Amygdala (tissue), 56 donors: ENCODE results near the gene PPM1L.
A peak's percentile ranks its signal among the peaks of the same experiment; 100 is the strongest.
"Not testable (repeated sequence)": the region's sequence is repeated elsewhere in the genome, so short reads cannot be mapped to it uniquely, and the experiment has no call there.

Source experiments
- DNase-seq, 56 donors: peaks; one replicate each; lab custom pipeline; 2025; lab: John Stamatoyannopoulos, UW

PPM1L gene

DNA sequence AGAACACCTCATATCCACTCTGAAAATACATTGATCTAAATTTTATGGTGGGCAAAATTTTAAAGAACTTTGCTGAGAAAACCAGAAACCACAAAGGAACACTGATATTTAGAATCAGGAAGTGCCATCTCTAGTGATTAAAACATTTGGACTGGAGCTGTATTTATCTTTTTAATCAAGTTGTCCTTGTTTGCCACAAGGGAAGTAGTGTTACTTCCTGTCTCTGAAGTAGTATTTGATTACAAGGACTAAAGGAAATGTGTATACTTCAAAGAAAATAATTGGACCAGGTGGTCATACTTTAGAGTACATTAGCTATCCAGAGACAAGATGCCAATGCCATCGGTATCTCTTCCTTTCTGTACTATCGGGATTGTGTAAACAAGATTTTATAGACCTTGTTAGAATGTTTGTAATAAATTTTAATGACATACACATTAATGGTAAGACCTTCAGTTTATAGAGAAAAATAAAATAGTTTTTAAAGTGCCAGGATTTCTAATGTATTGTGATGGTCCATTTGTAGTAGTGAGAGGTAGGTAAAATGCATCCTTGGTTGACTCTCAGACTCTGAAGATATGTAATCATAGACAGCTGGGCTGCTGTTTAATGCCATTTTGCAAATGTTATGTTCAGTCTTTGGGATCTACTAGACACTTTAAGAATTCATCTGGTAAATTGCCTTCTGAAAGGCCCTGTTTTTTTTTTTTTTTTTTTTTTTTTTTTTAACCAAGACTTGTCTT, 217.2 kb downstream of the PPM1L start:
- DNase-seq, result no peak

DNA sequence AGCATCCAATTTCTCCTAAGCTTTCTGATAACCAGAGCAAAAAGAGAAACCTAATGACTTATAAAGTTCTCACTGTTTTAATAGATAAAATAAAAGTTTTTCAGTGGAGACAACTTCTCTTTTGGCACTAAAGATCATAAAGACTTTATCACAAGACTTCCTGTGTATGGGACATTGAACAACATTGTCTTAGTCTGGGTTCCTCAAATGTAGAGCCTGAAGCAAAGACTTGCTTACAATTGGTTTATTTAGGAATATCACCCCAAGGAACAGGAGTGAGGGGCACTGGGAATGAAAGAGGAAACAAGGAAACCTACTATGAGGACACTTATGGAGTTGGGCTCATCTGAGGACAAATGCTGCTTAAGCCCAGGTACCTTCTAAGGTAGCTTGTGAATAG, 221.7 kb downstream of the PPM1L start:
- no peak for DNase-seq

DNA sequence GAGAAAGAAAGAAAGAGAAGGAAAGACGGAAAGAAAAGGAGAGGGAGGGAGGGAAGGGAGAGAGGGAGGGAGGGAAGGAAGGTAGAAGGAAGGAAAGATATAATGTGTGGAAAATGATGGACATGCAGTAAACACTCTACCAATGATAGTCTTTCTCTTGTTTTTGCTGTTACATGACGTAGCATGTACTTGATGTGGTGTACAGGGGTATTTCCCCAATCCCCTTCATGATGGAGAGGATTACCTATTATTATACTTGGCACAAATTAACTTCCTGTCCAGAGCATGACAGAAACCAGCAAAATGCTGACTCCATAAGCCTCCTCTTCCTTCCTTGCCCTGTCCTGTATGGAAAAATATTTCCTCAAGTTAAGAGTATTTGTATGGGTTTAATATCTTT, 224.7 kb downstream of the PPM1L start:
- no peak for DNase-seq

DNA sequence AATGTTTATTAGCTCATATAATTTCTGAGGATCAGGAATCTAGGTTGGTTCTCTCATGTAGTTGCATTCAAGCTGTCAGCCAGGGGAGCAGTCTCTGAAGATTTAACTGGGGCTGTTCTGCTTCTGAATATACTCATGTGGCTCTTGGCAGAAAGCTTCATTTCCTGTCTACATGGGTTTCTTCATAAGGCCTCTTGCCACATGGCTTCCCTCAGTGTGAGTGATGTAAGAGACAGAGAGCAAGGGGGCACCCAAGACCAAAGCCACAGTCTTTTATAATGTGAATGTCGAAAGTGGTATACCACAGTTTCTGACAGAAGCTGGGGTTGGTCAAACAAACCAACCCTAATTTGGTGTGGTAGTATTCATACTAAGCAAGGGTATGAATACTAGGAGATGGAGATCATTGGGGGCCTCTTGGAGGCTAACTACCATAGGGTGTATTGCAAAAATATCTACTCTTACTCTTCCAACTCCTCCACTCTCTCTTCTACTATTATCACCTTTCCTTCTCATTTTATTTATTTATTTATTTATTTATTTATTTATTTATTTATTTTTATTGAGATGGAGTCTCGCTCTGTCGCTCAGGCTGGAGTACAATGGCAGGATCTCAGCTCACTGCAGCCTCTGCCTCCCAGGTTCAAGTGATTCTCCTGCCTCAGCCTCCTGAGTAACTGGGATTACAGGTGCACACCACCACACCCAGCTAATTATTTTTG, 225.3 kb downstream of the PPM1L start:
- peak in 5 of 56 donors; percentile 2 to 58 (median 3) for DNase-seq

DNA sequence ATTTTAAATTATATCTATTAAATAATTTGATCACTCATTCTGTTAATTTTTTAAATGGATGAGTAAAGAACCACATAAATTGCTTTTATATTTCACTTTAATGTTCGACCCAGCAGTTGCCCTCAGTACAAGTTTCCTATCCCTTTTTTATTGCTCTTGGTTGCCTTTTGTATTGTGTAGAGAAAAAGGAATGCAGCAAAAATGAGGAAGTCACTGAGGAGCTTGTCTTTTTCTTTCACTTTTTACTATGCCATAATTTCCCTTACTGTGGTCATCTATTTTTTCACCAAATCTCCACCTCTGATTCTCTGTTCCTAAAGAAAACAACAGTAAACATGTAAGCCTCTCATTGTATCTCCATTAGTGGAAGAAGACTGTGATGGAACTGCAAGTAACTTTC, 226.5 kb downstream of the PPM1L start:
- DNase-seq, result no peak

DNA sequence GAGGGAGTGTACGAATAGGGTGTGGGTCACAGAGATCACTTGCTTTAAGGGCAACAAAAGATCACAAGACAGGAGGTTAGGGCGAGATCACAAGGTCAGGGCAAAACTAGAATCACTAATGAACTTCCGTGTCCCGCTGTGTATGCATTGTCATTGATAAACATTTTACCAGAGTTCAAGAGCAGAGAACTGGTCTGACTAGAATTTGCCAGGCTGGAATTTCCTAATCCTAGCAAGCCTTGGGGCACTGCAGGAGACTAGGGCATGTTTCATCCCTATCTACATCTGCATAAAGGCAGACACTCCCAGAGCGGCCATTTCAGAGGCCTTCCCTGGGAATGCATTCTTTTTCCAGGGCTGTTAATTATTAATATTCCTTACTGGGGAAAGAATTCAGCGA, 227.9 kb downstream of the PPM1L start:
- DNase-seq, result not testable (repeated sequence)

DNA sequence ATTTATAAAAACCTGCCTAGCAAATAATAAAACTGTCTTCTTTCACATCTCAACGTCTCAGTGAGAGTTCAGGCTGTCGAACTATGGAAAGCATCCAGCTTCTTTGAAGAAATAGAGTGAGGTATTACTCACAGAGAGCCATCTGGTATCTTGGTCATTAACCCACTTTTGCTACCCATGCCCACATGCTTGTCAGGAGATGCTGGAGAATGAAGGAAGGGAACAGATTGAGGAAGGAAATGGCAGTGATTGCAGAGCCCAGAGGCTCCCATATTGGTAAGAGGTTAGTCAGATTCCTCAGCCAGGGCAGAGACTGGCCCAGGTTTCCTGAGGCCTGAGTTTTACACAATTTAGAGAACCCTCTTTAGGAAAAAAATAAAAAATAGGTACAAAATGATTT, 230.0 kb downstream of the PPM1L start:
- peak in 10 of 56 donors; percentile 1 to 28 (median 6) for DNase-seq

DNA sequence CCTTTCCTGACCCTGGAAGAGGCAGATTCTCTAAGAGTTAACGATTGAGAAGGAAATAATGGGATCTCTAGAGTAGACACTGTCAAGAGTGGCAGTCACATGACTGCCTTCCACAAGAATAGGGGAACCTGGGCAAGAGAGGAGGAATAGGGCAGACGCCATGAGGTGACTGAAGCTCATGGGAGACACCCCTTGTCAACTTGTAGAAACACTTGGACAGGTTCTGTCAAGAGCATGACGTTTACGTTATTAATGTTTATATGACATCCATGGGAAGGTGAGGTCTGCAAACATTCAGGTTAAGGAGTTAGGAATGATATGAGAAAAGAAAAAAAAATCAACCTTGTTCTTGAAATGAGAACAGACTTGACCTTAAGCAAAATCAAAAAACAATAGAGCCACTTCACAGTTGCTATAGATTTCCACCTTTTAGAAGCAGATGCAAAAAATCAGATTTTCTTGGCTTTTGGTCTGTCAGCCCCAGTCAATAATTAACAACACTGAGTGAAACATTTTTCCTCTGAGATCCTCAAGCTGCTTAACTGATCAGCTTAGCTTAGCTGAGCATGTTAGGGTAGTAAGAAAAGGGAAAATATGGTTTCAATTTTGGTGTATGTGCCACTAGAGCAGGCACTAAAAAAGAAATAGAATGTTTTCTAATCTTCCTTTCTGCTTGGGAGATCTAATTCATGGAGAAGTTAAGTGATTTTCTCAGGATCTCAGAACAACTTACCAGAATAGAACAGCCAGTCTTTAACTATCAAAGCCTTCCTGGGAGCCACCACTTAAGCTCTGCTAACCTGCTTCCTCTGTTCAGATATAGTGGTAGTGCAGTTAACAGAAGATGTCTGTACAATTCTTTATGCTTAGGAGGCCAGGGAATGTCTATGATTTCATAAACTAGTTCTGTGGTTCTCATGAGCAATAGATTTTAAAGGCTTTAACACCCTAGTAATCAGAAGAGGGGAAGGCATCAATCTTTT, 232.2 kb downstream of the PPM1L start:
- DNase-seq, result no peak

DNA sequence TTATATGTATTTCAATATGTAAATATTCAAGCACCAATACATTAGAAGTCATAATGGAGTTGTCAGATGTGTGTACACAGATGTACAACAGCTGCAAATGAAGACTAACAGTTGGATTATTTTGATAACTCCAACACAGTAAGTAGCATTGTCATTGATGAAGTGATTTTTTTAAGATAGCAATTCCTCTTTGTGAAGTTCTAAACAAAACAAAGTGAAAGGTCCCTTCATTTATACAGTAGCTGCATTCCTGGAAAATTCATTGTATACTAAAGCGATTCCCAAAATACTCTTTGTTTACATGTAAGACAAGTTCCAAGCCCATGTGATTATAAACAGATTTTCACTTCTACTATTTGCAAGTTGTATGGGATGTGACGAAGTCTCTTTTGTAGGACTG, 234.4 kb downstream of the PPM1L start:
- DNase-seq, result no peak

DNA sequence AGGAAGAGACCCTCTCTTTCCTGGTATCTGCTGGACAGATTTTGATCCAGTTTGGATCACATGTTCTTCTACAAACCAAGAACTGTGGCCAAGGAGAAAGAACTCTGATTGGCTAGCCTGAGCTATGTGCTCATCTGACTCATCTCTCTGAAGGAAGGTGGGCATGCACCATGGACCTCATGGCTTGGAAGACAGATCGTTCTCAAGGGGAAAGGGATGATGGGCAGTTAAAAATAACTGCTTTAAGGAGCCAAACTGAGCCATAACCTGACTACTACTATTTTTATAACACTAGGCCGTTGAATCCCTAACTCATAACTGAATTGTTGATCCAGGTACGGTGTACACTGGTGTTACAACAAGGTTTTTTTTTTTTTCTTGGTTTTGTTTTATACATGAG, 236.7 kb downstream of the PPM1L start:
- no peak for DNase-seq

DNA sequence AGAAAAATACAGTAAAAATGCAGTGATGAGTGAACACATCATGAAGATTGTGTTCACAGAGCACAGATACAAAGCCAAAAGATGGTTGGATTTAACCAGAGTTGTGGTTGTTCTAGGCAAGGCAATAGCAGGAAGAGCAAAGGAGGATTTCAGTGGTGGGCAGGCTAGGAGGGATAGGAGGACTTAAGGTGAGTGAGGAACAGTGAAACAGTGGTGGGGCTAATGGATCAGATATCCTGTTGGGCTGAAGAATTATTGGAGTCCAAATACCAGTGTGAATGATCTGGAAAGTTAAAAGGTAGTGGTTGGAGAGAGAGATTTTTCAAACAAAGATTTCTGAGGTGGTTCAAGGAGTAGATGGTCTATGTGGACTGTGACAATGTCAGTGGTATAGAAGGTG, 240.8 kb downstream of the PPM1L start:
- DNase-seq, result no peak

DNA sequence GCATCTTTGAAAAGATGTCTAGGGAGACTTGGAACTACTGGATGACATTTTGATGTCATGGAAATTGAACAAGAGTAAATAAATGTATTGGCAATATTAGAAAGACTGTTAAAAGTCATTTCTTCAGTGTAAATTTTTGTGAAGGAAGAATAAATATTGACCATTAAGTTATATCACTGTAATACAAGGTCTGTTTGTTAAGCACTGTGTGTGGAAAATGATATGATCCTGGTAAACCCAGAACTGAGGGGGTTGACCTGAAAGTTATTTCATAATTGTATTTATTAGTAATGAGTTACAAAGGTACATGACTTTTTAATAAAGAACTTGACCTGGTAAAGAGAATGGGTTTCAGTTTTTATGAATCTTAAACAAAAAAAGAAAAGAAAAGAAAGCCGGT, 242.6 kb downstream of the PPM1L start:
- no peak for DNase-seq

DNA sequence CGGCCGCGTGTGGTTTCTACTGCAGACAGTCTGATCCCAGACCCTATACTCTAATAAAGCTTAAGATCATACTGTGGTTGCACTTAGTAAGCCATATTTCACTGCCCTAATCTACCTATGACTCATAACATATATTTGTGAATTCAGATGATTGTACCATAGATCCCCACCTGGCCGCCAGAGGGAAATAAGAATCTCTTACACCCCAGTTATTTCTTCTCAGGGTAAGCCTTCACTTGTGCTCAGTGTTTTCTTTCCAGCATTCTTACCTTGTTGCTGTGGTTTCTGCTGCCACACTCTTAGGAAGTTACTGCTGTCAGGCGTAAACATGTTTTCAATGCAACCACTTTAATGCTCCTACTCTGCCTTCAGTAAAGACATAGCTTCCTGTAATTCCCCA, 243.2 kb downstream of the PPM1L start:
- DNase-seq, result no peak

DNA sequence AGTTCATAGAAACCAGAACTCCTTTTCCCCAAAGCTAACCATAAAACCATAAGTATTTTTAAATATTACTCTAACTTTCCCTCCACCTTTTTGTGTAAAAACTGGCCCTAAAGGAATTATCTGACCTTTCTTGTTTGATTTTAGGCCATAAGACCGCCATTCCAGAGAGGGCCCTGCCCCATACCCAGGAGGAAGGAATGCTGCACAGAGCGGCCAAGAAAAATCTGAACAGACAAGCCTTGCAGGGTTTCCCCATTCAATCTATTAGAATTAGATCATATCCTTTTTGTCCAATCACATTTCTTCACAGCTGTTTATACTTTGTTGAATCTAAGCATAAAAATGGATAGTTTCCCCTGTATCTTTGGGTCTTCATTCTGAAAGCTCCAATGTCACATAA, 252.1 kb downstream of the PPM1L start:
- DNase-seq, result no peak

DNA sequence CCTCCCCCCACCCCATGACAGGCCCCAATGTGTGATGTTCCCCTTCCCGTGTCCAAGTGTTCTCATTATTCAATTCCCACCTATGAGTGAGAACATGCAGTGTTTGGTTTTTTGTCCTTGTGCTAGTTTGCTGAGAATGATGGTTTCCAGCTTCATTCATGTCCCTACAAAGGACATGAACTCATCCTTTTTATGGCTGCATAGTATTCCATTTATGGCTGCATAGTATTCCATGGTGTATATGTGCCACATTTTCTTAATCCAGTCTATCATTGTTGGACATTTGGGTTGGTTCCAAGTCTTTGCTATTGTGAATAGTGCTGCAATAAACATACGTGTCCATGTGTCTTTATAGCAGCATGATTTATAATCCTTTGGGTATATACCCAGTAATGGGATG, 254.1 kb downstream of the PPM1L start:
- DNase-seq, result not testable (repeated sequence)

DNA sequence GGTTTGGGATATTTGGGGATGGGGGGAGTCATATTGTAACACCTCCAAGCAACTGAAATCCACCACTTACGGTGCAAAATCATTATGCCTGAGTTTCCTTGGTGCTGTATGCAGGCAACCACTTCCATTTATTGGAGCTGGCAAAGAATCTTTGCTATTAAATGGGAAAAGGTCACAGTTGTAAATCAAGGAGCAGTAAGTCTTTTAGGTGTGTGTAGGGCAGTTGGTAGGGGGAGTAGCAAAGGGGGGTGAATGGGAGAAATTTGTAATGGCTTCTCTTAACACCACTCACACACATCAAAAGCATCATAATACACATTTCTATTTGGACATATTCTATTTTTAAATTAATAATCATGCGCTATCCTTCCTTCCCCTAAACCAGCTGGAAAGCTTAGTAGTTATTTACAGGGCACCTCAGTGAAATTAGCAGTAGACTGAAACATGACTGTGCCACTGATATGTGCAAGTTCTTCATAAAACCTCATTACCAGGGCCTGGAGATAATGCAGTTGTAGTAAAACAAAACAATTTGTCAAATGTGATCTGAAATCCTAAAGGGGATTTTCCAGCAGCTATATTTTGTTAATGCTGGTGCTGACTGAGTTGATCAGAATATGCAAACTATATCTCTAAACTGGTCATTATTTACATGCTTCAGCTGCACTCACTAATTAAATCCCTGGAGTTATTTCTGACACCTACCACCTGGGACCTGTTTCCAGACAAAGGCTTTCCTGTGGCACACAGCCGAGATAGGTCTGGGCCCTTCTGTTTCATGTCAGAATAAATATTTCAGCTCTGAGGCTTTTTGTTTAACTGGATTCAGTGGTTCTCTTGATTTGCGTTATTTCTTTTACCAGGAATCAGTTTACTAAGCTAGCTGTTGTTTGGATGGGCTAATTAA, 259.1 kb downstream of the PPM1L start:
- DNase-seq, result no peak

DNA sequence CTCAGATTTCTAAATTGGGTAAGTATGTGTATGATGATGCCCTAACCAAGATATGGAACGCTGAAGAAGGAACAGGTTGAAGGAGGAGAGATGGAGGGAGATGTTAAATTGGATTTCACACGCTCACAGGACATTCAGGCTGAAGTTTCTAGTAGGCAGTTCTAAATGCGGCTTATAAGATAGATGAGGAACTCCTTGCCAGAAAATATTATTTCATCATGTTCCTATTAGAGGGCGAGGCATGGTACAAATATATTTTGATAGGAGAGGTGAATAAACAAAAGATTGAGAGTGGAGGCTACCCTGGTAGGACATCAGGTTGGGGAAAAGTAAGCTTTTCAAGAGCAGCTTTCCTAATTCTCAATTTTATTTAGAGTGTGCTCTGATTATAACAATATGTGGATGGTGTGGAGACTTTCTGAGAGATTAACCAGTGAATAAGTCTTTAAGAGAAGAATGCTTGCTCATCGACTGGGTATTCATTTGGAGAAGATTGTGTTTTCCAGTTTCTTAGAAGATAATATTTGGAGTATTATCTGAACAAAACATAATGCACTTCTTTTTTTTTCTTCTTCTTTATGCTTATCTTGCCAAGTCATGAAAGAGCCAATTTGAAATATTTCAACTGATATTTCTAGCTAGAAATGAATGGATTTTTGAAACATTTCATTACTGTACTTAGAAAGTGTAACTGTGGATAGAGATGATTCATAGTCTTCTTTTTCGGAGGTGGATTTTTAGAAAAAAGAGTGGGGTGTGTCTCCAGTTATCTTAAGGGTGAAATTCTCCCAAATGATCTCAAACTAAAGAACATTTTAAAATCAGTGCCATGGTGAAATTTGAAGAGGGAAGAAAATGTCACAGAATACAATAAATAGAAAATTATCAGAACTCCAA, 260.6 kb downstream of the PPM1L start:
- no peak for DNase-seq

DNA sequence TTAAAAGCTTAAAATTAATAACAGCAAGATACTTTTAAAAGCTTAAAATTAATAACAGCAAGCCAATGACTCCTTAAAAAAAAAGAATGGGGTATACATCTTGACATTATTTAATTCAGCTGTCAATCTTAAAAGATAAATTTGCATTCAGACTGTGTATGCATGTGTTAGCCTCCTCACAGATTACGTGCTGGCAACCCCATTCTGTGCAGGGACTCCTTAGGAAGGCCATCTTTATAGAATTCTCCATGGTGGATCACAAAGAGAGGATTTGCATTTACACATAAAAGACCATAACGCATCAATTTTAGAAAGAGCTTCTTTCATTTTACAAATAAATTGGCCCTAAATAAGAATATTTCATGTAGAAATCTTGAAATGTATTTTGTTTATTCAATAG, 261.9 kb downstream of the PPM1L start:
- no peak for DNase-seq

DNA sequence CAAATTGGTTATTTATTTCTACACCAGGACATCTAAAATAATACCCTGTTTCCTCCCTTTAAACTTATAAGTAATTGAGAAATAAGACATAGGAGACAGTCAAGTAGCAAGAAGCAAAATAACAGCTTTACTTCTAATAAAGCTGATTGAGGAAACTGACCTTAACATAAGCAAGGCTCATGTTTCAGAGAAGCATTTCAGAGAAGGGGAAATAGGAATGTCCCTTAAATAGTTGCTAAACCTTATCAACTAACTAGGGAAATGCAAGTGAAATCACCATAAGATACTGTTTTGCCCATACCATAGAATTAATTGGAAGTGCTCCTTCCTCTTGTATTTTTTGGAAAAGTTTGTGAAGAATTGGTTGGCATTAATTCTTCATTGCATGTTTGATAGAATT, 264.2 kb downstream of the PPM1L start:
- DNase-seq, result no peak
